ENCODE measurements around the gene ZNF385D.
"Not testable (repeated sequence)": the region's sequence is repeated elsewhere in the genome, so short reads cannot be mapped to it uniquely, and the experiment has no call there.

ZNF385D gene

GRCh38 chr3:21515417-21515816 lies 235.6 kb downstream of the ZNF385D start:
- DNase-seq (ENCODE audit: low spot score), result no peak
- TF ChIP-seq CTCF (IDR thresholded peaks at IDR 0.05; ENCODE audit: extremely low read depth, insufficient read depth, missing control alignments), result no peak
- in situ Hi-C loops (cut with MboI; ENCODE audit: low pct_unique_long_range_greater_than_20kb, low sequenced_read_pairs, unreplicated experiment), result no loop called here

GRCh38 chr3:21509731-21510470 lies 241.1 kb downstream of the ZNF385D start:
- in situ Hi-C loops (cut with MboI; ENCODE audit: low pct_unique_long_range_greater_than_20kb, low sequenced_read_pairs, unreplicated experiment), result no loop called here
- no peak for TF ChIP-seq CTCF (IDR thresholded peaks at IDR 0.05; ENCODE audit: extremely low read depth, insufficient read depth, missing control alignments)
- no peak for DNase-seq (ENCODE audit: low spot score)

- TF ChIP-seq CTCF (IDR thresholded peaks at IDR 0.05; ENCODE audit: extremely low read depth, insufficient read depth, missing control alignments), result no peak
- no peak for DNase-seq (ENCODE audit: low spot score)
- in situ Hi-C loops (cut with MboI; ENCODE audit: low pct_unique_long_range_greater_than_20kb, low sequenced_read_pairs, unreplicated experiment), result no loop called here
These were observed 242.8 kb downstream of the ZNF385D start for GRCh38 chr3:21508246-21508645.

- no peak for TF ChIP-seq CTCF (IDR thresholded peaks at IDR 0.05; ENCODE audit: extremely low read depth, insufficient read depth, missing control alignments)
- DNase-seq (ENCODE audit: low spot score), result no peak
- in situ Hi-C loops (cut with MboI; ENCODE audit: low pct_unique_long_range_greater_than_20kb, low sequenced_read_pairs, unreplicated experiment), result no loop called here
These were observed 245.1 kb downstream of the ZNF385D start for GRCh38 chr3:21505711-21506460.

GRCh38 chr3:21502656-21503055 lies 248.4 kb downstream of the ZNF385D start:
- in situ Hi-C loops (cut with MboI; ENCODE audit: low pct_unique_long_range_greater_than_20kb, low sequenced_read_pairs, unreplicated experiment), result no loop called here
- DNase-seq (ENCODE audit: low spot score), result no peak
- TF ChIP-seq CTCF (IDR thresholded peaks at IDR 0.05; ENCODE audit: extremely low read depth, insufficient read depth, missing control alignments), result no peak

- in situ Hi-C loops (cut with MboI; ENCODE audit: low pct_unique_long_range_greater_than_20kb, low sequenced_read_pairs, unreplicated experiment), result no loop called here
- TF ChIP-seq CTCF (IDR thresholded peaks at IDR 0.05; ENCODE audit: extremely low read depth, insufficient read depth, missing control alignments), result no peak
- no peak for DNase-seq (ENCODE audit: low spot score)
These were observed 250.2 kb downstream of the ZNF385D start for GRCh38 chr3:21500834-21501233.

- in situ Hi-C loops (cut with MboI; ENCODE audit: low pct_unique_long_range_greater_than_20kb, low sequenced_read_pairs, unreplicated experiment); DNase-seq (ENCODE audit: low spot score): not testable (repeated sequence)
These were observed 260.3 kb downstream of the ZNF385D start for GRCh38 chr3:21490671-21491070.

All from GM13977 (cell line).